ENCODE results near the gene APEX1.
"Not testable (repeated sequence)": the region's sequence is repeated elsewhere in the genome, so short reads cannot be mapped to it uniquely, and the experiment has no call there.

Gene APEX1

DNA sequence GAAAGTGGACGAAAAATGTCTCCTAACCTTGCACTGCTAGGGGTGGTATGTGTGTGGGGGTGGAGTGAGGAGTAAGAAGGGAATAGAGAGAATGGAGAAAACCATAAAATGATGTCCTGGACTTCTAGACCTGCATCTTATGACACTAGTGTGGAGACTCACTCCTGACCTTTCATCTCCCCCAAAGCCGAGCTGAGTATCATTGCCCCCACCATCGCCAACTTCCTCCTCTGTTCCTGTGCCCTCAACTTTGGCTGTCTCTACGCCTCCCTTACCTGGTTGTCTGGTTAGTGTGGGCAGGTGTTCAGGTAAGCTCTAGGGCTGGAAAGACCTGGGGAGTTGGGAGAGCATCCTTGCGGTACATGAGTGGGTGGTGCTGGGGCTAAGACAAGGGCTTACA lies 14.6 kb upstream of the APEX1 start:
- H3K27ac ChIP-seq (ENCODE audit: low read depth, low read length): no peak overlapping the region
- no peaks in the 10 kb centered on the region for H3K79me2 ChIP-seq (ENCODE audit: control insufficient read depth, insufficient read depth, low read length)
- no peak overlapping the region for H2BK120ac ChIP-seq (ENCODE audit: low read depth, low read length)
- no peak overlapping the region for H3K4me2 ChIP-seq (ENCODE audit: low read length)
- H3K36me3 ChIP-seq (ENCODE audit: control insufficient read depth, insufficient read depth, low read length): no peaks in the 10 kb centered on the region
- H2BK5ac ChIP-seq (ENCODE audit: low read length): no peak overlapping the region
- H2BK15ac ChIP-seq (replicated peaks; ENCODE audit: low read depth): no peak overlapping the region
- H3K4me1 ChIP-seq (ENCODE audit: control insufficient read depth, low read depth, low read length): no peaks in the 10 kb centered on the region
- no peak overlapping the region for H3K23ac ChIP-seq (ENCODE audit: low read length)
- DNase-seq: no peak
- H3K56ac ChIP-seq (ENCODE audit: low read length): no peak overlapping the region
- H3K79me1 ChIP-seq (ENCODE audit: low read length): no peaks in the 10 kb centered on the region
- H3K4me3 ChIP-seq (ENCODE audit: low read length): no peak overlapping the region
- H3K27me3 ChIP-seq (ENCODE audit: insufficient read depth, low read length, poor library complexity): no peaks in the 10 kb centered on the region
- no peak overlapping the region for H2AK5ac ChIP-seq (ENCODE audit: low read length)
- no peak overlapping the region for H4K8ac ChIP-seq (ENCODE audit: low read depth, low read length)
- WGBS (ENCODE audit: extremely low coverage, insufficient coverage, low lambda C conversion rate): no CpG with 5 or more reads among the region's 5 CpGs
- no peak overlapping the region for H3K9ac ChIP-seq (ENCODE audit: low read length)
- H3K4ac ChIP-seq (ENCODE audit: low read depth, low read length): no peak overlapping the region
- no peak overlapping the region for H4K5ac ChIP-seq (ENCODE audit: low read length)
- H3K18ac ChIP-seq (ENCODE audit: low read length): no peak overlapping the region

DNA sequence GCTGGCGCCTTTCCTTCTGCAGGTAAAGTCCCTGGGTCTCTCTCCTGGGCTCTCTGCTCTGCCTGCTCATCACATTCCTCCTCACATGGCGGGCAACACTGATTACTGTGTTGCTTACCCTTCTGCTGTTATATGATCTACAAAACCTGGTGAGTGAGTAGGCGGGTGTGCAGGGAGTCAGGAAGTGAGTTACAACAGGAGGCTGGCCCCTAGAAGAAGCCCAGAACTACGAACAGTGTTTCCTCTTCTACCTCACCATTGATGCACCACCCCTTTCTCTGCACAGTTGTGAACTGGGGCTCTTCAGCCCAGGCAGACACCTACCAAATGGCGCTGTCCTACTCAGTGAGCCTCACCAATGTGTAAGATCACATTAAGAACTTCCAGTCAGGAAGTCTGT lies 14.1 kb upstream of the APEX1 start:
- no peaks in the 10 kb centered on the region for H3K27me3 ChIP-seq (ENCODE audit: insufficient read depth, low read length, poor library complexity)

DNA sequence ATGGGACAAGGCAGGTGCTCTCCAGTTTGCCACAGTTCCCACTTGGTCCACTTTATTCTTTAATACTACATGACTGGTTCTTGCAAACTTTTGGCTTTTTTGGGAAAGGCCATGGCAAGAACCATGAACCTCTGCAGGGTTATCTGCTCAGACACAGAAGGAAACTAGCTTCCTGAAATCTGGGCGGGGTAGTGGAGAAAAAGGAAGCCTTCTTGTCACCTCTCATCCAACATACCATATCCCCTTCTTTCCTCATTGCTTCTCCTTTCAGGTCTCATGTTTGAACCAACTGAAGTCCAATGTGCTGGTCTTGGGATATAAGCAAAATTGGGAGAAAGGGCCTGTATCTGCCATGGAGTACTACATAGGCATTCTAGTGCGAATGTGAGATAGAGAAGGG lies 13.6 kb upstream of the APEX1 start:
- Histone ChIP-seq H3K4me3 (ENCODE audit: low read length) (no peak overlapping the region), H2BK15ac (replicated peaks; ENCODE audit: low read depth) (no peak overlapping the region), H3K79me1 (ENCODE audit: low read length) (no peaks in the 10 kb centered on the region), H4K5ac (ENCODE audit: low read length) (no peak overlapping the region), H3K4ac (ENCODE audit: low read depth, low read length) (no peak overlapping the region), H2AK5ac (ENCODE audit: low read length) (no peak overlapping the region), H3K79me2 (ENCODE audit: control insufficient read depth, insufficient read depth, low read length) (no peaks in the 10 kb centered on the region), H3K27me3 (ENCODE audit: insufficient read depth, low read length, poor library complexity) (no peaks in the 10 kb centered on the region), H4K8ac (ENCODE audit: low read depth, low read length) (no peak overlapping the region), H2BK120ac (ENCODE audit: low read depth, low read length) (no peak overlapping the region), H3K23ac (ENCODE audit: low read length) (no peak overlapping the region), H3K4me1 (ENCODE audit: control insufficient read depth, low read depth, low read length) (no peaks in the 10 kb centered on the region), H3K4me2 (ENCODE audit: low read length) (no peak overlapping the region), H2BK5ac (ENCODE audit: low read length) (no peak overlapping the region), H3K18ac (ENCODE audit: low read length) (no peak overlapping the region), H3K27ac (ENCODE audit: low read depth, low read length) (no peak overlapping the region), H3K9ac (ENCODE audit: low read length) (no peak overlapping the region), H3K36me3 (ENCODE audit: control insufficient read depth, insufficient read depth, low read length) (peaks cover 7% of the 10 kb centered on the region), H3K56ac (ENCODE audit: low read length) (no peak overlapping the region)
- WGBS (ENCODE audit: extremely low coverage, insufficient coverage, low lambda C conversion rate): no CpG with 5 or more reads among the region's 2 CpGs
- no peak for DNase-seq

More for the DNA sequence above, 14.1 kb upstream of the APEX1 start:
- H2BK120ac ChIP-seq (ENCODE audit: low read depth, low read length): no peak overlapping the region
- H3K18ac ChIP-seq (ENCODE audit: low read length): no peak overlapping the region
- H4K5ac ChIP-seq (ENCODE audit: low read length): no peak overlapping the region
- H2AK5ac ChIP-seq (ENCODE audit: low read length): no peak overlapping the region
- no peak overlapping the region for H3K4ac ChIP-seq (ENCODE audit: low read depth, low read length)
- H4K8ac ChIP-seq (ENCODE audit: low read depth, low read length): no peak overlapping the region
- no peaks in the 10 kb centered on the region for H3K4me1 ChIP-seq (ENCODE audit: control insufficient read depth, low read depth, low read length)
- no peak overlapping the region for H3K56ac ChIP-seq (ENCODE audit: low read length)
- no peak overlapping the region for H3K23ac ChIP-seq (ENCODE audit: low read length)
- no peak overlapping the region for H3K27ac ChIP-seq (ENCODE audit: low read depth, low read length)
- no CpG with 5 or more reads among the region's 5 CpGs for WGBS (ENCODE audit: extremely low coverage, insufficient coverage, low lambda C conversion rate)
- DNase-seq: no peak
- no peak overlapping the region for H3K4me3 ChIP-seq (ENCODE audit: low read length)
- H2BK15ac ChIP-seq (replicated peaks; ENCODE audit: low read depth): no peak overlapping the region
- H2BK5ac ChIP-seq (ENCODE audit: low read length): no peak overlapping the region
- no peaks in the 10 kb centered on the region for H3K79me2 ChIP-seq (ENCODE audit: control insufficient read depth, insufficient read depth, low read length)
- peaks cover 3% of the 10 kb centered on the region for H3K36me3 ChIP-seq (ENCODE audit: control insufficient read depth, insufficient read depth, low read length)
- H3K4me2 ChIP-seq (ENCODE audit: low read length): no peak overlapping the region
- no peak overlapping the region for H3K9ac ChIP-seq (ENCODE audit: low read length)
- no peaks in the 10 kb centered on the region for H3K79me1 ChIP-seq (ENCODE audit: low read length)

DNA sequence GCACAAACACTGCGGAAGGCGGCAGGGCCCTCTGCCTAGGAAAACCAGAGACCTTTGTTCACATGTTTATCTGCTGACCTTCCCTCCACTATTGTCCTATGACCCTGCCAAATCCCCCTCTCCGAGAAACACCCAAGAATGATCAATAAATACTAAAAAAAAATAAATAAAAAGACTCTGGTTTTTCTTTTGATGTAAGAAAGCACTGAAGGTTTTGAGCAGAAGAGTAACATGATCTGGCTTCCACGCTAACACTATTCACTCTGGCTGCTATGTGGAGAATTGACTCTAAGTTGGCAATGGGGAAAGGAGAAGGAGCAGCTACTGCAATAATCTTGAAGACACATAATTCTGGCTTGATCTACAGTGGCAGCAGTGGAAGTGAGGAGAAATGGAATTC lies 11.4 kb upstream of the APEX1 start:
- H4K8ac ChIP-seq (ENCODE audit: low read depth, low read length); H3K23ac ChIP-seq (ENCODE audit: low read length); H3K18ac ChIP-seq (ENCODE audit: low read length); H3K4me1 ChIP-seq (ENCODE audit: control insufficient read depth, low read depth, low read length); H2BK15ac ChIP-seq (replicated peaks; ENCODE audit: low read depth); H3K4me2 ChIP-seq (ENCODE audit: low read length); H3K27me3 ChIP-seq (ENCODE audit: insufficient read depth, low read length, poor library complexity); H3K4ac ChIP-seq (ENCODE audit: low read depth, low read length); H2AK5ac ChIP-seq (ENCODE audit: low read length); H3K56ac ChIP-seq (ENCODE audit: low read length); H3K4me3 ChIP-seq (ENCODE audit: low read length); H4K5ac ChIP-seq (ENCODE audit: low read length); DNase-seq; H3K79me2 ChIP-seq (ENCODE audit: control insufficient read depth, insufficient read depth, low read length); H3K9ac ChIP-seq (ENCODE audit: low read length); H2BK120ac ChIP-seq (ENCODE audit: low read depth, low read length); H3K79me1 ChIP-seq (ENCODE audit: low read length); H2BK5ac ChIP-seq (ENCODE audit: low read length); H3K27ac ChIP-seq (ENCODE audit: low read depth, low read length): not testable (repeated sequence)
- WGBS (ENCODE audit: extremely low coverage, insufficient coverage, low lambda C conversion rate): no CpG with 5 or more reads among the region's 4 CpGs
- peaks cover 15% of the 10 kb centered on the region for H3K36me3 ChIP-seq (ENCODE audit: control insufficient read depth, insufficient read depth, low read length)

DNA sequence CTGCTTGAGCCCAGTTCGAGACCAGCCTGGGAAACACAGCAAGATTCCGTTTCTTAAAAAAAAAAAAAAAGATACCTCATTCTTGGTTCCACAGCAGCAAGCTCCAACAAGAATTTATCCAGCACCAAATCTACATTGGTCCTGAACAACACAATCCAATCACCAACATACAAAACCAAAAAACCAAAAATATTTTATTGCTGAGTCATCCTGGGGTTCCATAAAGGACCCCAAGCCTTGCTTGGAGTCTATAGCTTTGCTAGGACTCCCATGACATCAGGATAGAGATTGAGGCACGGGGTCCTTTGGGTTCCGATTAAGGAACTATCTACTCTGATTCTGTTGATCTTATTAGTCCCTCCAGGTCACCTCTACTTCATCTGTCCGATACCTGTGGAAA lies 8.1 kb upstream of the APEX1 start:
- Histone ChIP-seq H3K27me3 (ENCODE audit: insufficient read depth, low read length, poor library complexity) (no peaks in the 10 kb centered on the region), H2BK15ac (replicated peaks; ENCODE audit: low read depth) (no peak overlapping the region), H3K4me2 (ENCODE audit: low read length) (no peak overlapping the region), H2BK120ac (ENCODE audit: low read depth, low read length) (no peak overlapping the region), H2AK5ac (ENCODE audit: low read length) (no peak overlapping the region), H3K9ac (ENCODE audit: low read length) (no peak overlapping the region), H3K36me3 (ENCODE audit: control insufficient read depth, insufficient read depth, low read length) (peaks cover 26% of the 10 kb centered on the region), H3K27ac (ENCODE audit: low read depth, low read length) (no peak overlapping the region), H3K4ac (ENCODE audit: low read depth, low read length) (no peak overlapping the region), H4K8ac (ENCODE audit: low read depth, low read length) (no peak overlapping the region), H3K4me1 (ENCODE audit: control insufficient read depth, low read depth, low read length) (no peaks in the 10 kb centered on the region), H3K18ac (ENCODE audit: low read length) (no peak overlapping the region), H3K79me1 (ENCODE audit: low read length) (peaks cover 5% of the 10 kb centered on the region), H3K79me2 (ENCODE audit: control insufficient read depth, insufficient read depth, low read length) (no peaks in the 10 kb centered on the region), H3K4me3 (ENCODE audit: low read length) (no peak overlapping the region), H3K56ac (ENCODE audit: low read length) (no peak overlapping the region), H4K5ac (ENCODE audit: low read length) (no peak overlapping the region), H2BK5ac (ENCODE audit: low read length) (no peak overlapping the region), H3K23ac (ENCODE audit: low read length) (no peak overlapping the region)
- DNase-seq: no peak
- no CpG with 5 or more reads among the region's 5 CpGs for WGBS (ENCODE audit: extremely low coverage, insufficient coverage, low lambda C conversion rate)

DNA sequence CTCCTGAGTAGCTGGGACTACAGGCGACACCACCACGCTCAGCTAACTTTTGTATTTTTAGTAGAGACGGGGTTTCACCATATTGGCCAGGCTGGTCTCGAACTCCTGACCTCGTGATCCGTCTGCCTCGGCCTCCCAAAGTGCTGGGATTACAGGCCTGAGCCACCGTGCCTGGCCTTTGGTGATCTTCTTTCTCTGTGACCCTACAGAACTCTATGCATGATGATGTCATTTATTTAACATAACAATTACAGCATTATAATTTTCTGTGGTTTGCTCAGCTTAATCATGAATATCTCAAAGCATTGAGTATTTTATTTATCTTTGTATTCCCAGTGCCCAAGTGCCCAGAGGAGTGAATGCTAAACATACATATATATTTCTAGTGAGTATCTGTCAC lies 2.2 kb upstream of the APEX1 start:
- Histone ChIP-seq H3K36me3 (ENCODE audit: control insufficient read depth, insufficient read depth, low read length) (peaks cover 12% of the 10 kb centered on the region), H3K79me2 (ENCODE audit: control insufficient read depth, insufficient read depth, low read length) (peaks cover 25% of the 10 kb centered on the region)
- H2AK5ac ChIP-seq (ENCODE audit: low read length); H3K79me1 ChIP-seq (ENCODE audit: low read length); H3K56ac ChIP-seq (ENCODE audit: low read length); H3K27ac ChIP-seq (ENCODE audit: low read depth, low read length); H2BK120ac ChIP-seq (ENCODE audit: low read depth, low read length); H4K5ac ChIP-seq (ENCODE audit: low read length); H3K4me3 ChIP-seq (ENCODE audit: low read length); H4K8ac ChIP-seq (ENCODE audit: low read depth, low read length); H2BK5ac ChIP-seq (ENCODE audit: low read length); H3K27me3 ChIP-seq (ENCODE audit: insufficient read depth, low read length, poor library complexity); H3K23ac ChIP-seq (ENCODE audit: low read length); H3K4me1 ChIP-seq (ENCODE audit: control insufficient read depth, low read depth, low read length); H3K9ac ChIP-seq (ENCODE audit: low read length); H3K4ac ChIP-seq (ENCODE audit: low read depth, low read length); H3K4me2 ChIP-seq (ENCODE audit: low read length); H3K18ac ChIP-seq (ENCODE audit: low read length); H2BK15ac ChIP-seq (replicated peaks; ENCODE audit: low read depth); DNase-seq: not testable (repeated sequence)
- no CpG with 5 or more reads among the region's 8 CpGs for WGBS (ENCODE audit: extremely low coverage, insufficient coverage, low lambda C conversion rate)
